ENCODE data around the gene SPATS2. TPM values are rescaled to one million over a fixed set of nuclear protein-coding genes. Genes with fewer than 3 reads are reported as not detected.

Gene SPATS2
- polyA plus RNA-seq, 1 of the 3 experiments (the other 2 are of a cell fraction) = 72.9 TPM

DNA sequence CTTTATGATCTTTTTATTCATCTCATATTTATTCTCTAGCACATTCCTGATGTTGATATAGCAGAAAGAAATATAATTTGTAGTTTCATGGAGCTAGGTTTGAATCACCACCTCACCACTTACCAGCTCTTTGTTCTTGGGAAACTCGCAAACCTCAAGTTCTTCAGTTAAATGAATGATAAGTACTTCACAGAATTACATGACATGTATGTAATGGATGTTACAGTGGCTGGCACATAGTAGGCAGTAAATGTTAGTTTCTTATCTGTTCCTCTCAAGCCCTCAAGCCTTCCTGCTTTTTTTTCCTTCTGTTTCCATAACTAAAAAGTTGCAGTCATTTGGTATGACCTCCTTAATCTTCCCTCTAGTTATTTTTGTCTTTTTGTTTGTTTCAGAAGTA, 54.9 kb downstream of the SPATS2 start:
- H3K36me3 ChIP-seq (replicated peaks in 1 of 2; ENCODE audit: control insufficient read depth in 1 of 2, insufficient read depth in 2 of 2, low read length in 1 of 2) = peaks cover 0 to 27% of the 10 kb centered on the region in 2 experiments
- H3K4me1 ChIP-seq (ENCODE audit: control insufficient read depth in 1 of 2, insufficient read depth in 2 of 2, low read depth in 1 of 2, low read length in 1 of 2) = peaks cover 0 to 14% of the 10 kb centered on the region in 2 experiments; a peak in 2 of 4 replicates
- H3K27me3 ChIP-seq (ENCODE audit: insufficient read depth) = no peaks in the 10 kb centered on the region
- POLR2A ChIA-PET = no interaction called here
- no peaks in the 10 kb centered on the region for H3K9me3 ChIP-seq
- peaks cover 100% of the 10 kb centered on the region for H3K79me2 ChIP-seq (ENCODE audit: insufficient read depth)
- H3K9me2 ChIP-seq = no peaks in the 10 kb centered on the region
- CTCF ChIA-PET = interaction anchor here (1.3 to 1.4 kb wide), 2 partner anchors 63 to 74 kb away, joined by 3 read pairs; no protein-coding TSS in a partner anchor
- H3K27ac ChIP-seq (ENCODE audit: low read depth in 2 of 2, low read length in 1 of 2) = no peak overlapping the region
- H3F3A ChIP-seq (replicated peaks; ENCODE audit: insufficient read depth) = peaks cover 26% of the 10 kb centered on the region
- peaks cover 54% of the 10 kb centered on the region for H4K20me1 ChIP-seq (ENCODE audit: insufficient read depth)
- H3K9ac ChIP-seq = no peak overlapping the region
- no peak for DNase-seq
- no peak overlapping the region for H2AFZ ChIP-seq (ENCODE audit: low read depth)
- 92% methylated on average over 1 of the region's 1 CpG for WGBS (ENCODE audit: low lambda C conversion rate)
- H3K4me2 ChIP-seq = no peak overlapping the region
- TF ChIP-seq NRF1 (IDR thresholded peaks at IDR 0.05; ENCODE audit: low read depth, low read length) (no peak), ELF1 (IDR thresholded peaks at IDR 0.05) (no peak), GATA2 (CRISPR knock-in tag; IDR thresholded peaks at IDR 0.05) (no peak), NFIC (IDR thresholded peaks at IDR 0.05; ENCODE audit: borderline replicate concordance) (no peak), MXI1 (IDR thresholded peaks at IDR 0.05; ENCODE audit: low read depth, low read length) (no peak), FOXM1 (IDR thresholded peaks at IDR 0.05; ENCODE audit: low read depth) (no peak), RXRA (IDR thresholded peaks at IDR 0.05; ENCODE audit: borderline replicate concordance, low read depth) (no peak), RCOR1 (IDR thresholded peaks at IDR 0.05; ENCODE audit: low read length) (no peak), FOSL2 (IDR thresholded peaks at IDR 0.05; ENCODE audit: borderline replicate concordance, low read depth) (no peak), TAF1 (IDR thresholded peaks at IDR 0.05; ENCODE audit: borderline replicate concordance, low read depth, low read length) (no peak), GABPA (IDR thresholded peaks at IDR 0.05; ENCODE audit: low read depth) (no peak)
- TF ChIP-seq, protein P1, sequence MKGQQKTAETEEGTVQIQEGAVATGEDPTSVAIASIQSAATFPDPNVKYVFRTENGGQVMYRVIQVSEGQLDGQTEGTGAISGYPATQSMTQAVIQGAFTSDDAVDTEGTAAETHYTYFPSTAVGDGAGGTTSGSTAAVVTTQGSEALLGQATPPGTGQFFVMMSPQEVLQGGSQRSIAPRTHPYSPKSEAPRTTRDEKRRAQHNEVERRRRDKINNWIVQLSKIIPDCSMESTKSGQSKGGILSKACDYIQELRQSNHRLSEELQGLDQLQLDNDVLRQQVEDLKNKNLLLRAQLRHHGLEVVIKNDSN (IDR thresholded peaks at IDR 0.05; ENCODE audit: borderline replicate concordance, low read depth) = no peak
- TF ChIP-seq, protein P2, sequence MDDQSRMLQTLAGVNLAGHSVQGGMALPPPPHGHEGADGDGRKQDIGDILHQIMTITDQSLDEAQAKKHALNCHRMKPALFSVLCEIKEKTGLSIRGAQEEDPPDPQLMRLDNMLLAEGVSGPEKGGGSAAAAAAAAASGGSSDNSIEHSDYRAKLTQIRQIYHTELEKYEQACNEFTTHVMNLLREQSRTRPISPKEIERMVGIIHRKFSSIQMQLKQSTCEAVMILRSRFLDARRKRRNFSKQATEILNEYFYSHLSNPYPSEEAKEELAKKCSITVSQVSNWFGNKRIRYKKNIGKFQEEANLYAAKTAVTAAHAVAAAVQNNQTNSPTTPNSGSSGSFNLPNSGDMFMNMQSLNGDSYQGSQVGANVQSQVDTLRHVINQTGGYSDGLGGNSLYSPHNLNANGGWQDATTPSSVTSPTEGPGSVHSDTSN (IDR thresholded peaks at IDR 0.05) = no peak
- TF ChIP-seq, protein P3, sequence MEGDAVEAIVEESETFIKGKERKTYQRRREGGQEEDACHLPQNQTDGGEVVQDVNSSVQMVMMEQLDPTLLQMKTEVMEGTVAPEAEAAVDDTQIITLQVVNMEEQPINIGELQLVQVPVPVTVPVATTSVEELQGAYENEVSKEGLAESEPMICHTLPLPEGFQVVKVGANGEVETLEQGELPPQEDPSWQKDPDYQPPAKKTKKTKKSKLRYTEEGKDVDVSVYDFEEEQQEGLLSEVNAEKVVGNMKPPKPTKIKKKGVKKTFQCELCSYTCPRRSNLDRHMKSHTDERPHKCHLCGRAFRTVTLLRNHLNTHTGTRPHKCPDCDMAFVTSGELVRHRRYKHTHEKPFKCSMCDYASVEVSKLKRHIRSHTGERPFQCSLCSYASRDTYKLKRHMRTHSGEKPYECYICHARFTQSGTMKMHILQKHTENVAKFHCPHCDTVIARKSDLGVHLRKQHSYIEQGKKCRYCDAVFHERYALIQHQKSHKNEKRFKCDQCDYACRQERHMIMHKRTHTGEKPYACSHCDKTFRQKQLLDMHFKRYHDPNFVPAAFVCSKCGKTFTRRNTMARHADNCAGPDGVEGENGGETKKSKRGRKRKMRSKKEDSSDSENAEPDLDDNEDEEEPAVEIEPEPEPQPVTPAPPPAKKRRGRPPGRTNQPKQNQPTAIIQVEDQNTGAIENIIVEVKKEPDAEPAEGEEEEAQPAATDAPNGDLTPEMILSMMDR (IDR thresholded peaks at IDR 0.05) = no peak
- TF ChIP-seq, protein P4, sequence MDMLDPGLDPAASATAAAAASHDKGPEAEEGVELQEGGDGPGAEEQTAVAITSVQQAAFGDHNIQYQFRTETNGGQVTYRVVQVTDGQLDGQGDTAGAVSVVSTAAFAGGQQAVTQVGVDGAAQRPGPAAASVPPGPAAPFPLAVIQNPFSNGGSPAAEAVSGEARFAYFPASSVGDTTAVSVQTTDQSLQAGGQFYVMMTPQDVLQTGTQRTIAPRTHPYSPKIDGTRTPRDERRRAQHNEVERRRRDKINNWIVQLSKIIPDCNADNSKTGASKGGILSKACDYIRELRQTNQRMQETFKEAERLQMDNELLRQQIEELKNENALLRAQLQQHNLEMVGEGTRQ (IDR thresholded peaks at IDR 0.05; ENCODE audit: borderline replicate concordance, low read depth, low read length) = no peak
- TF ChIP-seq, protein P5, sequence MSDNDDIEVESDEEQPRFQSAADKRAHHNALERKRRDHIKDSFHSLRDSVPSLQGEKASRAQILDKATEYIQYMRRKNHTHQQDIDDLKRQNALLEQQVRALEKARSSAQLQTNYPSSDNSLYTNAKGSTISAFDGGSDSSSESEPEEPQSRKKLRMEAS (IDR thresholded peaks at IDR 0.05; ENCODE audit: low read depth) = no peak
- no peak overlapping the region for H3K4me3 ChIP-seq (ENCODE audit: low read depth in 2 of 2, low read length in 1 of 2)
